ENCODE measurements around the gene PLEK2. TPM values are rescaled to one million over a fixed set of nuclear protein-coding genes. Genes with fewer than 3 reads are reported as not detected.

Gene PLEK2
- total and polyA plus RNA-seq, 2 experiments from 2014 or later, result 1.0 to 2.2 TPM

- no peak for DNase-seq (ENCODE audit: low spot score)
- Histone ChIP-seq H4K20me1 (replicated peaks; ENCODE audit: insufficient read depth) (no peaks in the 10 kb centered on the region), H3K27me3 (ENCODE audit: insufficient read depth) (no peaks in the 10 kb centered on the region), H3F3A (replicated peaks; ENCODE audit: low read depth) (no peaks in the 10 kb centered on the region), H3K9me2 (ENCODE audit: insufficient read depth) (no peaks in the 10 kb centered on the region), H3K27ac (ENCODE audit: low read depth) (no peak overlapping the region), H3K4me2 (no peak overlapping the region), H2AFZ (no peak overlapping the region), H3K79me2 (replicated peaks; ENCODE audit: insufficient read depth) (no peaks in the 10 kb centered on the region), H3K4me1 (ENCODE audit: insufficient read depth) (no peaks in the 10 kb centered on the region), H3K36me3 (ENCODE audit: insufficient read depth) (peaks cover 36% of the 10 kb centered on the region), H3K4me3 (no peak overlapping the region)
- no peak overlapping the region for H3K4me3 Mint-ChIP-seq
- no peaks in the 10 kb centered on the region for H3K9me3 Mint-ChIP-seq
- no peak for ATAC-seq
- TF ChIP-seq POLR2AphosphoS5 (IDR thresholded peaks at IDR 0.05; ENCODE audit: low read depth) (no peak), ZNF462 (CRISPR knock-in tag; IDR thresholded peaks at IDR 0.05) (no peak), ZNF114 (CRISPR knock-in tag; IDR thresholded peaks at IDR 0.05) (no peak), EZH2 (IDR thresholded peaks at IDR 0.05; ENCODE audit: low read depth, unreplicated experiment) (no peak), ZNF331 (CRISPR knock-in tag; IDR thresholded peaks at IDR 0.05; ENCODE audit: low read depth) (no peak), CREB1 (CRISPR knock-in tag; IDR thresholded peaks at IDR 0.05; ENCODE audit: low read depth) (no peak), REST (IDR thresholded peaks at IDR 0.05; ENCODE audit: unreplicated experiment) (no peak), EZH2phosphoT487 (IDR thresholded peaks at IDR 0.05; ENCODE audit: unreplicated experiment) (no peak), ETS1 (IDR thresholded peaks at IDR 0.05) (no peak), JUNB (IDR thresholded peaks at IDR 0.05; ENCODE audit: unreplicated experiment) (no peak), STAT1 (IDR thresholded peaks at IDR 0.05; ENCODE audit: unreplicated experiment) (no peak), NANOG (IDR thresholded peaks at IDR 0.05; ENCODE audit: borderline replicate concordance) (no peak)
- TF ChIP-seq, protein P1, sequence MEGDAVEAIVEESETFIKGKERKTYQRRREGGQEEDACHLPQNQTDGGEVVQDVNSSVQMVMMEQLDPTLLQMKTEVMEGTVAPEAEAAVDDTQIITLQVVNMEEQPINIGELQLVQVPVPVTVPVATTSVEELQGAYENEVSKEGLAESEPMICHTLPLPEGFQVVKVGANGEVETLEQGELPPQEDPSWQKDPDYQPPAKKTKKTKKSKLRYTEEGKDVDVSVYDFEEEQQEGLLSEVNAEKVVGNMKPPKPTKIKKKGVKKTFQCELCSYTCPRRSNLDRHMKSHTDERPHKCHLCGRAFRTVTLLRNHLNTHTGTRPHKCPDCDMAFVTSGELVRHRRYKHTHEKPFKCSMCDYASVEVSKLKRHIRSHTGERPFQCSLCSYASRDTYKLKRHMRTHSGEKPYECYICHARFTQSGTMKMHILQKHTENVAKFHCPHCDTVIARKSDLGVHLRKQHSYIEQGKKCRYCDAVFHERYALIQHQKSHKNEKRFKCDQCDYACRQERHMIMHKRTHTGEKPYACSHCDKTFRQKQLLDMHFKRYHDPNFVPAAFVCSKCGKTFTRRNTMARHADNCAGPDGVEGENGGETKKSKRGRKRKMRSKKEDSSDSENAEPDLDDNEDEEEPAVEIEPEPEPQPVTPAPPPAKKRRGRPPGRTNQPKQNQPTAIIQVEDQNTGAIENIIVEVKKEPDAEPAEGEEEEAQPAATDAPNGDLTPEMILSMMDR (conservative IDR thresholded peaks at IDR 0.05; ENCODE audit: low read depth in 2 of 2), result no peak
- H3K27me3 Mint-ChIP-seq (ENCODE audit: insufficient read depth, low read depth, poor library complexity), result no peaks in the 10 kb centered on the region
- no peak overlapping the region for H3K27ac Mint-ChIP-seq
- H3K4me1 Mint-ChIP-seq, result no peaks in the 10 kb centered on the region
- peaks cover 42% of the 10 kb centered on the region for H3K36me3 Mint-ChIP-seq (ENCODE audit: low read depth)
These were observed 26.3 kb downstream of the PLEK2 start for GRCh38 chr14:67385618-67386017.
